ENCODE results near the gene TAS2R3.

The TAS2R3 gene

DNA sequence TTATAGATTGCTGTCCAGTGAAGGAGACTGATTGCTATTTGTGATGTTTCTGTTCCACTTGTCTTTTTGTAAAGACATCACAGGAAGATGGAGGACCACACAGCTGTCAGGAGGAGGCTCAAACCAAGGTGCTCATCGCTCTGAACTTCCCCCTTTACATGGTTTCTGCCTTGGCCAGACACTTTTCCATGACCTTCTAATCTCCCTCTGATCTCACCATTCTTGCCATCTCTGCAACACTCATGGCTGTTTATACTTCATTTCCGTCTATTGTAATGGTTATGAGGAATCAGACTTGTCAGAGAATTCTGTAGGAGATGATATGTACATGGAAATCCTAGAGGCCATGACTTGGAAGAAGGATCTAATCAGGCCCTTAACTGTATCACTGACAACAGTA, 24.4 kb downstream of the TAS2R3 start:
- no peak for FAIRE-seq

DNA sequence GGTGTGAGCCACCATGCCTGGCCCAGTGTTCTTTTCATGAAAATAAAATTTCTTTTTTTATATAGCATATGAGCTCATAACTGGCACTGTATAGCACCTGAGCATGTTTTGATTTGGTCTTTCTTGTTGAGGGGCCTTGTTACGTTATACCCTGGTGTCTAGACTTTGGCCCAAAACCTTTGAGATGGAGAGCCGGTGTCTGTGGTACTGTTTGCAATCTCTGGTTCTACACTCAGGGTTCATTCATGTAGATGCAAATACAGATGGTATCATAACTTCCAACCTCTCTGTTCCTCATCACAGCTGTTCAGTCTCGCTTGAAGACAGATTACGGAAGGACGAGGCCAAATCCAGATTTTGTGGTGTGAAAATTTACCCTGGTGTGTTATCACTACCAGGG, 26.0 kb downstream of the TAS2R3 start, which contains the start of gene TAS2R5:
TAS2R5 (plus strand) TSS at position 301 of the 400 bp plus-strand sequence. CDS start 145 bp downstream, outside the sequence.
- no peak for FAIRE-seq

DNA sequence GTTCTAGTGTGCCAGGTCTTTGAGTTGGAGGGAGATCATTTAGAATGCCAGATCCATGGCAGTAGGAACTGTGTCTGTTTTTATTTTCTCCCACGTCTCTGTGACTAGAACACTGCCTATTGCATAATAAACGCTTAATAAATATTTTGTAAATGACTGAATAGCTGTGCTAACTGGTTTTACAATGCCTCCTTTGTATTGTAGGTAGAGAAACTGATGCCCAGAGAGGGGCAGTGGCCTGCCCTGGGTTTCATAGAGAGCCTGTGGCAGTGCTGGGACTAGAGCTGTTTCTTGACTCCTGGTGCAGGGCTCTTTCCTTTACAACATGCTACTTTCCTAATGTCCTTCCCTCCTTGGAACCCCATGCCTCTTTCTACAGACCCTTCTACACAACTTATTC, 28.6 kb downstream of the TAS2R3 start:
- no peak for FAIRE-seq
